K562 (cell line): Measurements from ENCODE around the gene AHCY. TPM values are rescaled to one million over a fixed set of nuclear protein-coding genes. Genes with fewer than 3 reads are reported as not detected.
A peak's percentile ranks its signal among the peaks of the same experiment; 100 is the strongest.

ENCODE experiments used
- ATAC-seq: fragments of 200-7000 bp; cut with Tn5 transposase; 3 replicates; pipeline ENCODE4 v1.9.1; 2020; ENCODE audit warnings: moderate library complexity
- BruUV-seq: library from RNA; stranded (reverse); fragments of 400-500 nt; replicated peaks from 2 replicates; lab custom pipeline; 2021; lab: Mats Ljungman, UMichigan
- CTCF ChIA-PET: fragments of 300-600 bp; formaldehyde crosslinking; extraction: SDS; loops from one replicate; lab custom pipeline; 2021; ENCODE audit warnings: low intra/inter-chr PET ratio; lab: Yijun Ruan, JAX
- POLR2A ChIA-PET: fragments of 300-600, 350-650 bp; sonication (Branson Sonifier 250); formaldehyde crosslinking; extraction: SDS; loops from one replicate; lab custom pipeline; 2021; ENCODE audit warnings: antibody characterized with exemption, inconsistent platforms; lab: Yijun Ruan, JAX
- DNase-seq, 4 experiments: peaks; one replicate each; pipeline versions ENCODE4 v3.0.0 to v3.0.0-alpha.2; 2011 to 2018; ENCODE audit warnings: low spot score in 3 of 4, mixed read lengths in 3 of 4; ENCODE audit errors: extremely low read depth in 1 of 4
- FAIRE-seq: peaks from 2 replicates; lab custom pipeline; 2011; peaks lifted over from hg19 to GRCh38; lab: Jason Lieb, UNC
- H2AFZ ChIP-seq: 2 replicates; pipeline ENCODE4 v1.6.0; 2011; ENCODE audit warnings: low read depth, low read length, control low read depth, inconsistent platforms
- H3K27ac ChIP-seq: fragments of 200-600 bp; 3 replicates; pipeline ENCODE4 v1.8.0; 2011; ENCODE audit warnings: low read depth, mild to moderate bottlenecking, control low read depth, inconsistent platforms, low read length, moderate library complexity, mixed read lengths; ENCODE audit errors: extremely low read depth
- H3K27me3 ChIP-seq, 2 experiments: fragments of 300-600 bp in 1 of 2; 2 replicates in 1 of 2; 3 replicates in 1 of 2; pipeline versions ENCODE4 v1.6.0 to v1.8.0; 2011; ENCODE audit warnings: inconsistent platforms in 2 of 2, low read length in 2 of 2, mild to moderate bottlenecking in 1 of 2, mixed read lengths in 1 of 2, moderate library complexity in 1 of 2; ENCODE audit not compliant: control insufficient read depth in 2 of 2, insufficient read depth in 2 of 2
- H3K36me3 ChIP-seq: fragments of 300-600 bp; 3 replicates; pipeline ENCODE4 v1.8.0; 2011; ENCODE audit warnings: mild to moderate bottlenecking, low read length, inconsistent platforms; ENCODE audit not compliant: control insufficient read depth, insufficient read depth
- H3K4me1 ChIP-seq, 2 experiments: fragments of 200-600 bp in 1 of 2; replicated peaks in 1 of 2; 2 replicates in 1 of 2; 3 replicates in 1 of 2; pipeline versions ENCODE4 v1.5.1 to v1.8.0; 2011; ENCODE audit warnings: inconsistent platforms in 2 of 2, low read length in 2 of 2, mild to moderate bottlenecking in 1 of 2, mixed read lengths in 1 of 2, moderate library complexity in 1 of 2; ENCODE audit not compliant: control insufficient read depth in 2 of 2, insufficient read depth in 2 of 2
- H3K4me2 ChIP-seq: 2 replicates; pipeline ENCODE4 v1.6.1; 2011; ENCODE audit warnings: low read length, control low read depth, inconsistent platforms, mixed read lengths; ENCODE audit not compliant: insufficient read depth
- H3K4me3 ChIP-seq: fragments of 200-600 bp; sonication (generic), shearing (Covaris generic); 2 replicates; pipeline ENCODE4 v1.5.1; 2016; ENCODE audit warnings: control low read depth, inconsistent platforms
- H3K79me2 ChIP-seq: fragments of 200-600 bp; 3 replicates; pipeline ENCODE4 v1.8.0; 2011; ENCODE audit warnings: low read length, inconsistent platforms; ENCODE audit not compliant: control insufficient read depth, insufficient read depth
- H3K9ac ChIP-seq, 2 experiments: 2 replicates each; pipeline versions ENCODE4 v1.6.0 to v1.6.1; 2011; ENCODE audit warnings: low read depth in 2 of 2, low read length in 2 of 2, control low read depth in 1 of 2, inconsistent platforms in 1 of 2, mild to moderate bottlenecking in 1 of 2, mixed read lengths in 1 of 2; ENCODE audit not compliant: insufficient read depth in 1 of 2
- H3K9me1 ChIP-seq: one replicate; pipeline ENCODE4 v1.6.0; 2011; ENCODE audit warnings: inconsistent platforms, mild to moderate bottlenecking, low read length, moderate library complexity; ENCODE audit not compliant: control insufficient read depth, insufficient read depth
- H3K9me3 ChIP-seq: replicated peaks from 2 replicates; pipeline ENCODE4 v1.5.1; 2011; ENCODE audit warnings: low read depth, low read length, inconsistent platforms; ENCODE audit not compliant: control insufficient read depth, insufficient read depth
- H4K20me1 ChIP-seq: replicated peaks from 2 replicates; pipeline ENCODE4 v1.6.1; 2011; ENCODE audit warnings: low read length, inconsistent platforms, mixed read lengths; ENCODE audit not compliant: control insufficient read depth, insufficient read depth
- ATF6 ChIP-seq: sonication (generic); formaldehyde crosslinking; IDR thresholded peaks from 2 replicates; pipeline ENCODE4 v1.4.0; 2020; ENCODE audit warnings: mild to moderate bottlenecking, missing genetic modification reagents
- BCOR ChIP-seq: fragments of 450-650 bp; IDR thresholded peaks from 2 replicates; pipeline ENCODE4 v1.6.1; 2016
- CGGBP1 ChIP-seq: fragments of 250-450 bp; sonication (Bioruptor Pico); IDR thresholded peaks from 2 replicates; pipeline ENCODE4 v1.9.0; 2021; ENCODE audit warnings: mild to moderate bottlenecking
- JUN ChIP-seq, 2 experiments: sonication (generic) in 1 of 2; formaldehyde crosslinking in 1 of 2; IDR thresholded peaks; 2 replicates each; pipeline versions ENCODE4 v1.6.1 to v1.8.0; 2012 to 2022; ENCODE audit warnings: borderline replicate concordance in 2 of 2, mild to moderate bottlenecking in 2 of 2, improper control_type of control experiment in 1 of 2, low read depth in 1 of 2, low read length in 1 of 2, missing genetic modification reagents in 1 of 2
- PML ChIP-seq: IDR thresholded peaks from 2 replicates; pipeline ENCODE4 v1.6.1; 2012; ENCODE audit warnings: low read length, inconsistent platforms
- RBM14 ChIP-seq: fragments of 200-400 bp; formaldehyde crosslinking; IDR thresholded peaks from 2 replicates; pipeline ENCODE4 v1.6.1; 2018; ENCODE audit warnings: low read depth, mild to moderate bottlenecking, low read length, moderate library complexity, borderline replicate concordance; ENCODE audit not compliant: insufficient read depth
- REST ChIP-seq, 2 experiments: fragments of 450-650 bp; formaldehyde crosslinking in 1 of 2; IDR thresholded peaks; 2 replicates each; pipeline versions ENCODE4 v1.4.0 to v1.6.1; 2014 to 2020; ENCODE audit warnings: mild to moderate bottlenecking in 2 of 2, borderline replicate concordance in 1 of 2, low read depth in 1 of 2
- SRSF1 ChIP-seq: fragments of 200-400 bp; formaldehyde crosslinking; IDR thresholded peaks from 2 replicates; pipeline ENCODE4 v1.6.1; 2017; ENCODE audit warnings: mild to moderate bottlenecking, low read depth, low read length, moderate library complexity
- TSC22D4 ChIP-seq: fragments of 450-650 bp; IDR thresholded peaks from 2 replicates; pipeline ENCODE4 v1.6.1; 2016; ENCODE audit warnings: missing genetic modification characterization, missing biosample characterization, control low read depth
- ZNF444 ChIP-seq: fragments of 250-450 bp; sonication (Bioruptor Pico); IDR thresholded peaks from 2 replicates; pipeline ENCODE4 v1.4.0; 2020; ENCODE audit warnings: mild to moderate bottlenecking, moderate library complexity
- WGBS: fragments of 100-300 bp; shearing (Covaris generic); methylation state at CpG from one replicate; pipeline ENCODE4 v1.1.6; 2016; ENCODE audit warnings: low coverage, mixed read lengths; ENCODE audit not compliant: insufficient coverage; ENCODE audit errors: missing lambda C conversion rate; 5-methylcytosine and 5-hydroxymethylcytosine counted together
- in situ Hi-C: fragments of 300-500 bp; cut with MboI; formaldehyde crosslinking; loops from 4 replicates; pipeline ENCODE4 v1.15.0; 2018; ENCODE audit warnings: inconsistent platforms, mixed read lengths
- intact Hi-C: fragments of 100-400 bp; cut with micrococcal nuclease; formaldehyde crosslinking; loops from 2 replicates; pipeline ENCODE4 v1.14.2; 2022
- polyA plus RNA-seq, 8 experiments: library from polyadenylated mRNA; depleted of rRNA in 4 of 8; stranded (reverse) in 5 of 8; unstranded in 3 of 8; fragments of >200 nt; fragmentation: Nextera tagmentation in 2 of 8; fragmentation: Illumina TruSeq in 1 of 8; extraction: Ambion mirVana in 2 of 8; extraction: Trizol in 1 of 8; gene quantifications; 2 replicates each; pipeline versions ENCODE4 v1.2.1 to v1.2.3, GENCODE V29; 2011 to 2014; ENCODE audit warnings: inconsistent platforms in 1 of 8, missing spikeins in 1 of 8
- total RNA-seq, 7 experiments: library from RNA; depleted of rRNA in 6 of 7; stranded (reverse); fragments of >200 nt in 6 of 7; fragmentation: Illumina TruSeq in 2 of 7; extraction: Trizol in 2 of 7; gene quantifications; 2 replicates each; pipeline versions ENCODE4 v1.2.1 to v1.2.3, GENCODE V29; 2011 to 2021; ENCODE audit warnings: low replicate concordance in 1 of 7

AHCY gene
- total and polyA plus RNA-seq, 9 of the 15 experiments (the other 6 are each of a cell fraction or from before 2014, with no cell fraction given): 82.5 to 269 (median 190) TPM

- WGBS: 97% methylated on average over 18 of the region's 24 CpGs
- intact Hi-C loops (no loop called here), in situ Hi-C loops (no loop called here)
- CTCF ChIA-PET: no interaction called here
- no TSS peak for BruUV-seq
- H3K4me1 ChIP-seq: peaks cover 3 to 8% of the 10 kb centered on the region in 2 experiments; a peak in 4 of 5 replicates
- H3K9me1 ChIP-seq: peaks cover 6% of the 10 kb centered on the region
- DNase-seq: no peak
- H4K20me1 ChIP-seq: peaks cover 4% of the 10 kb centered on the region; the same call in 1 of the 2 replicates
- peaks cover 54% of the 10 kb centered on the region for H3K79me2 ChIP-seq
- peaks cover 83% of the 10 kb centered on the region for H3K36me3 ChIP-seq
- no peak overlapping the region for H2AFZ ChIP-seq
- H3K9ac ChIP-seq: 0 out of 4 replicates have a peak overlapping the region, but pooled peaks of 1 of the 2 experiments have one; percentile 14
- H3K4me2 ChIP-seq: no peak overlapping the region
- POLR2A ChIA-PET: interaction anchor here (1.3 kb wide), 1 partner anchor 39 kb away, joined by 6 read pairs; no protein-coding TSS in a partner anchor
- TF ChIP-seq RBM14 (no peak), BCOR (no peak), ZNF444 (no peak), CGGBP1 (CRISPR knock-in tag) (no peak), ATF6 (CRISPR knock-in tag) (no peak), PML (no peak), TSC22D4 (tag) (no peak), REST (IDR thresholded peaks at IDR 0.05; ENCODE audit: borderline replicate concordance) (no peak), REST (CRISPR knock-in tag; IDR thresholded peaks at IDR 0.05; ENCODE audit: low read depth) (no peak), JUN (IDR thresholded peaks at IDR 0.05; ENCODE audit: borderline replicate concordance, low read depth, low read length) (no peak), JUN (CRISPR knock-in tag; IDR thresholded peaks at IDR 0.05; ENCODE audit: borderline replicate concordance) (no peak), SRSF1 (no peak)
- H3K27me3 ChIP-seq: no peaks in the 10 kb centered on the region
- ATAC-seq: no peak
- no peak overlapping the region for H3K27ac ChIP-seq
- no peak for FAIRE-seq
- no peaks in the 10 kb centered on the region for H3K9me3 ChIP-seq
- no peak overlapping the region for H3K4me3 ChIP-seq
These were observed 7.9 kb downstream of the AHCY start for GRCh38 chr20:34295284-34295683.
